ENCODE results near the gene TMEM82.
A peak's percentile ranks its signal among the peaks of the same experiment; 100 is the strongest.

Gene TMEM82

DNA sequence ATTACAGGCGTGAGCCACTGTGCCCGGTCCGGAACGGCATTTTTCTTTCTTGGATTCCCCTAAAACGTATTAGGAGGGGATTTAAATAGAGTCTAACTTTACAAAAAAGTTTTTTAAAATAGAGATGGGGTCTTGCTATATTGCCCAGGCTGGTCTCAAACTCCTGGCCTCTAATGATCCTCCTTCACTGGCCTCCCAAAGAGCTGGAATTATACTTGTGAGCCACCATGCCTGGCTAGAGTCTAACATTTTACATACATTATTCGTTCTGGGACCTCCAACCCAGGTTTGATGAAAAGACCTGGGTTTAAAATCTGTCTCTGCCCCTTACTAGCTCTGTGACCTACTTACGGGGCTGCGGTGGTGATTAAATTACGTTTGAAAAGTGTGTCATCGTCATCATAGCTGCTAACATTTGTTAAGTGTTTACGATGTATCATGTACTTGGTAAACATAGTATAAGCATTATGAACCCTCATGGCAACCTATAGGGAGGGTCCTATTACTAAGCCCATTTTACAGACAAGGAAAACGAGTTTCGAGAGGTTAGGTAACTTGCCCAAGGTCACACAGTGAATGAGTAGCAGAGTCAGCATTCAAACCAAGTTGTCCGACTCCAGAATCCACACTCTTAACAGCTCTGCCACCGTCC is 33.7 kb upstream of the TMEM82 start:
- TF ChIP-seq CTCF (IDR thresholded peaks at IDR 0.05): no peak
- no peak for DNase-seq (ENCODE audit: low spot score)
- Histone ChIP-seq H3K4me3 (no peak overlapping the region), H3K27ac (no peak overlapping the region)

- DNase-seq (ENCODE audit: low spot score): no peak
- H3K4me3 ChIP-seq: no peak overlapping the region
- no peak for TF ChIP-seq CTCF (IDR thresholded peaks at IDR 0.05)
- no peak overlapping the region for H3K27ac ChIP-seq
Measured at GRCh38 chr1:15709226-15709625, 33.1 kb upstream of the TMEM82 start.

DNA sequence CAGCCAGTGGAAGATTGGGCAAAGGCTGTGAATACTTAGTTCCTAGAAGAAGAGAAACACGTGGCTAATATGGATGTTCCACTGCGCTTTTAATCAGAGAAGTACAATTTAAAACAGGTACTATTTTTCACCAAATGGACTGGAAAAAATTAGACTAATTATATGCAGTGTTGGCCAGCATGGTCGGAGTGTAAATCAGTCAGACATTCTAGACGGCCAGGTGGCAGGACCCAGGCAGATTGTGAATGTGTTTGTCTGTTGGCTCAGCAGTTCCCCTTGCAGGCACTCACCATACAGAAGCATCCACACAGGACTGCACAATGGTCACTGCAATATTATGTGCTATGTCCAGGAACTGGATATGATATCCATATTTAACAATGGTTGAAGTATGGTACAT is 30.1 kb upstream of the TMEM82 start:
- no peak for DNase-seq (ENCODE audit: low spot score)
- TF ChIP-seq CTCF (IDR thresholded peaks at IDR 0.05): no peak

GRCh38 chr1:15714406-15715136 is 27.7 kb upstream of the TMEM82 start:
- Histone ChIP-seq H3K4me3 (no peak overlapping the region), H3K27ac (peak overlapping the region; percentile 33 to 61)
- no peak for TF ChIP-seq CTCF (IDR thresholded peaks at IDR 0.05)
- DNase-seq (ENCODE audit: low spot score): no peak

More for the DNA sequence above, 30.1 kb upstream of the TMEM82 start:
- Histone ChIP-seq H3K27ac (no peak overlapping the region), H3K4me3 (no peak overlapping the region)

DNA sequence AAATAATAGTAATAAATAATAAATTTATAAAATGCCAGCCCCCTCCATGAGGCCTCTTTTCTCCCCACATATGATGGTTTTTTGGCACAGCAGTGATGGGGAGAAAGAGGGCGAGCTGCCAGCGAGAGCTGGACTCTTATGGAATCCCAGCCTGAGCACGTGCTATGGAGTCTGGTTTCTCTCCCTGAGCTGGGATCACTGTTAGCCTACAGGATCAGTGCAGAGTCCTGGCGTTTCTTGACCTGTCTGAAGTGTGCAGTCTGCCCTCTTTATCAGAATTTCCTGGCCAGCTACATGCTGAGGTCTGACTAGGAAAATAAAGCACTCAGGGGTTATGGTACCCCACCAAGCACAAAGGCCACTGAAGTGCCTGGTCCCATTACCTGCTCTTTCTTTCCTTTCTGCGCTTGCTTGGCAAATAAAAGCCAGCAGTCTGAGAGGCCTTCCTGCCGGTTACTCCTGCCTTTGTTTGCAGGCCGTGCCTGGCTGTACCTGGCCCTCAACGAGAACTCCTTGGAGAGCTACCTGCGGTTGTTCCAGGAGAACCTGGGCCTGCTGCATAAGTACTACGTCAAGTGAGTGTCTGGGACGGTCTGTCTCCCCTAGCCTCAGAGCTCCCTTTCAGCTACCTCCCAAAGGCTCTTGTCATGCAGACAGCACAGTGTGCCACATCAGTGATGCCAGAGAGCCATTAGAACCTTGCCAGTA is 24.7 kb upstream of the TMEM82 start:
- Histone ChIP-seq H3K4me3 (no peak overlapping the region), H3K27ac (no peak overlapping the region)
- TF ChIP-seq CTCF (IDR thresholded peaks at IDR 0.05): no peak
- DNase-seq (ENCODE audit: low spot score): no peak

DNA sequence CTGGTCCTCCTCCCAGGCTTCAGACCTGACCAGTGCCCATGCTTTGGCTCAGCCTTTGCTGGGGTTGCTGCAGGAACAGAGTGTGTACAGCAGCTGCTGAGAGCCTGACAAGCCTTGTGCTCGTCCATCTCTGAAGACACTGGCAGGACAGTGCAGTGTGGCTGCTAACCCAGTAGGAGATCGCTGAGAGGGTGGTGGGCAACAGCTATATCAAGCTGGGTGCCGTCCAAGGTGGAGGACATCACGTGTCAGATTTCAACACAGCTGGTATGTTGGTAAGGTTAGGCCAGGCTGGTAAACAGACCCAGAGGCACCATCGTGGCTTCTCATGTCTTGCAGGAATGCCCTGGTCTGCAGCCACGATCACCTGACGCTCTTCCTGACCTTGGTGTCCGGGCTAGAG is 24.1 kb upstream of the TMEM82 start:
- Histone ChIP-seq H3K27ac (no peak overlapping the region), H3K4me3 (no peak overlapping the region)
- TF ChIP-seq CTCF (IDR thresholded peaks at IDR 0.05): no peak
- DNase-seq (ENCODE audit: low spot score): no peak

Measured in coronary artery (tissue), 2 donors.